Caco-2 (cell line): ENCODE results near the gene THY1. TPM values are rescaled to one million over a fixed set of nuclear protein-coding genes. Genes with fewer than 3 reads are reported as not detected.

Experiments used
- BruUV-seq: library from RNA; stranded (reverse); fragments of 400-500 nt; replicated peaks from 2 replicates; lab custom pipeline; 2021; lab: Mats Ljungman, UMichigan
- CTCF ChIA-PET: fragments of 300-600 bp; sonication (Branson Sonifier 250); formaldehyde crosslinking; loops from one replicate; lab custom pipeline; 2022; ENCODE audit warnings: antibody characterized with exemption; lab: Charles Lee
- POLR2A ChIA-PET: fragments of 300-600 bp; sonication (Branson Sonifier 250); formaldehyde crosslinking; loops from one replicate; lab custom pipeline; 2022; ENCODE audit warnings: antibody characterized with exemption; lab: Charles Lee
- DNase-seq, 2 experiments: peaks; one replicate each; pipeline versions ENCODE4 v3.0.0 to v3.0.0-alpha.2; 2020 to 2022
- H3K27me3 ChIP-seq: replicated peaks from 2 replicates; pipeline ENCODE4 v1.6.0; 2011; ENCODE audit warnings: low read length; ENCODE audit not compliant: control insufficient read depth, insufficient read depth
- H3K36me3 ChIP-seq: 2 replicates; pipeline ENCODE4 v1.5.1; 2011; ENCODE audit warnings: low read length; ENCODE audit not compliant: control insufficient read depth, insufficient read depth
- H3K4me1 ChIP-seq: fragments of 250-450 bp; sonication (Bioruptor Pico); 2 replicates; pipeline ENCODE4 v1.5.1; 2020; ENCODE audit warnings: mild to moderate bottlenecking
- H3K4me3 ChIP-seq: 2 replicates; pipeline ENCODE4 v1.5.1; 2011; ENCODE audit warnings: low read depth, mild to moderate bottlenecking, control low read depth, low read length
- H3K9me3 ChIP-seq: fragments of 250-450 bp; sonication (Bioruptor Pico); 2 replicates; pipeline ENCODE4 v1.5.1; 2020; ENCODE audit warnings: mild to moderate bottlenecking, moderate library complexity
- H3K27ac Mint-ChIP-seq: one replicate; pipeline ENCODE4 v1.8.0; 2022; ENCODE audit warnings: mixed read lengths; ENCODE audit not compliant: unreplicated experiment
- H3K27me3 Mint-ChIP-seq: one replicate; pipeline ENCODE4 v1.8.0; 2022; ENCODE audit warnings: mixed read lengths; ENCODE audit not compliant: insufficient read depth, unreplicated experiment
- H3K36me3 Mint-ChIP-seq: one replicate; pipeline ENCODE4 v1.8.0; 2022; ENCODE audit warnings: mild to moderate bottlenecking, mixed read lengths; ENCODE audit not compliant: insufficient read depth, unreplicated experiment
- H3K4me1 Mint-ChIP-seq: one replicate; pipeline ENCODE4 v1.8.0; 2022; ENCODE audit warnings: low read depth, mixed read lengths; ENCODE audit not compliant: unreplicated experiment
- H3K4me3 Mint-ChIP-seq: one replicate; pipeline ENCODE4 v1.8.0; 2022; ENCODE audit warnings: mild to moderate bottlenecking, moderate library complexity, mixed read lengths; ENCODE audit not compliant: unreplicated experiment
- H3K9me3 Mint-ChIP-seq: one replicate; pipeline ENCODE4 v1.8.0; 2022; ENCODE audit warnings: mixed read lengths; ENCODE audit not compliant: unreplicated experiment
- intact Hi-C: fragments of 100-400 bp; cut with micrococcal nuclease; formaldehyde crosslinking; loops from one replicate; pipeline ENCODE4 v1.10.0; 2022; ENCODE audit not compliant: unreplicated experiment
- total RNA-seq: library from RNA; stranded (reverse); gene quantifications from 2 replicates; pipeline ENCODE4 v1.2.3, GENCODE V29; 2022
- TF ChIP-seq, protein P1 (sequence below), 2 experiments: fragments of 200-600 bp in 1 of 2; IDR thresholded peaks; 1 replicate in 1 of 2; 2 replicates in 1 of 2; pipeline versions ENCODE4 v1.5.1 to v1.8.0; 2011 to 2022; ENCODE audit warnings: antibody characterized with exemption in 1 of 2, control low read depth in 1 of 2, inconsistent platforms in 1 of 2, low read depth in 1 of 2, low read length in 1 of 2, mild to moderate bottlenecking in 1 of 2, moderate library complexity in 1 of 2; ENCODE audit not compliant: insufficient read depth in 1 of 2, severe bottlenecking in 1 of 2, unreplicated experiment in 1 of 2

The THY1 gene
- total RNA-seq, 1 experiment from 2014 or later = not detected

GRCh38 chr11:119450590-119451326 is 27.8 kb upstream of the THY1 start:
- TF ChIP-seq, protein P1, sequence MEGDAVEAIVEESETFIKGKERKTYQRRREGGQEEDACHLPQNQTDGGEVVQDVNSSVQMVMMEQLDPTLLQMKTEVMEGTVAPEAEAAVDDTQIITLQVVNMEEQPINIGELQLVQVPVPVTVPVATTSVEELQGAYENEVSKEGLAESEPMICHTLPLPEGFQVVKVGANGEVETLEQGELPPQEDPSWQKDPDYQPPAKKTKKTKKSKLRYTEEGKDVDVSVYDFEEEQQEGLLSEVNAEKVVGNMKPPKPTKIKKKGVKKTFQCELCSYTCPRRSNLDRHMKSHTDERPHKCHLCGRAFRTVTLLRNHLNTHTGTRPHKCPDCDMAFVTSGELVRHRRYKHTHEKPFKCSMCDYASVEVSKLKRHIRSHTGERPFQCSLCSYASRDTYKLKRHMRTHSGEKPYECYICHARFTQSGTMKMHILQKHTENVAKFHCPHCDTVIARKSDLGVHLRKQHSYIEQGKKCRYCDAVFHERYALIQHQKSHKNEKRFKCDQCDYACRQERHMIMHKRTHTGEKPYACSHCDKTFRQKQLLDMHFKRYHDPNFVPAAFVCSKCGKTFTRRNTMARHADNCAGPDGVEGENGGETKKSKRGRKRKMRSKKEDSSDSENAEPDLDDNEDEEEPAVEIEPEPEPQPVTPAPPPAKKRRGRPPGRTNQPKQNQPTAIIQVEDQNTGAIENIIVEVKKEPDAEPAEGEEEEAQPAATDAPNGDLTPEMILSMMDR (IDR thresholded peaks at IDR 0.05; ENCODE audit: insufficient read depth in 1 of 2, low read depth in 1 of 2, low read length in 1 of 2, severe bottlenecking in 1 of 2, unreplicated experiment in 1 of 2) = no peak
- H3K9me3 Mint-ChIP-seq = no peaks in the 10 kb centered on the region
- no peaks in the 10 kb centered on the region for H3K36me3 Mint-ChIP-seq
- intact Hi-C loops = no loop called here
- POLR2A ChIA-PET = no interaction called here
- Histone ChIP-seq H3K9me3 (no peaks in the 10 kb centered on the region), H3K27me3 (no peaks in the 10 kb centered on the region; the same call in none of the 2 replicates), H3K4me1 (no peaks in the 10 kb centered on the region), H3K4me3 (no peak overlapping the region), H3K36me3 (no peaks in the 10 kb centered on the region)
- no TSS peak for BruUV-seq
- DNase-seq = no peak
- CTCF ChIA-PET = no interaction called here
- H3K27ac Mint-ChIP-seq = no peak overlapping the region
- H3K4me1 Mint-ChIP-seq = no peaks in the 10 kb centered on the region
- peaks cover 19% of the 10 kb centered on the region for H3K27me3 Mint-ChIP-seq
- H3K4me3 Mint-ChIP-seq = no peak overlapping the region

- POLR2A ChIA-PET = no interaction called here
- Mint-ChIP-seq H3K27me3 (peaks cover 15% of the 10 kb centered on the region), H3K4me1 (no peaks in the 10 kb centered on the region), H3K4me3 (no peak overlapping the region), H3K9me3 (no peaks in the 10 kb centered on the region), H3K36me3 (no peaks in the 10 kb centered on the region), H3K27ac (no peak overlapping the region)
- Histone ChIP-seq H3K4me3 (no peak overlapping the region), H3K4me1 (no peaks in the 10 kb centered on the region), H3K9me3 (no peaks in the 10 kb centered on the region), H3K36me3 (no peaks in the 10 kb centered on the region), H3K27me3 (no peaks in the 10 kb centered on the region; the same call in none of the 2 replicates)
- intact Hi-C loops = loop anchor here (5.0 kb wide), 1 partner anchor 1652 kb away; the partner anchor contains the start of gene DSCAML1
- BruUV-seq = no TSS peak
- CTCF ChIA-PET = no interaction called here
- DNase-seq = no peak
- TF ChIP-seq, protein P1 (IDR thresholded peaks at IDR 0.05; ENCODE audit: insufficient read depth in 1 of 2, low read depth in 1 of 2, low read length in 1 of 2, severe bottlenecking in 1 of 2, unreplicated experiment in 1 of 2) = no peak
These were observed 26.5 kb upstream of the THY1 start for GRCh38 chr11:119449498-119449897.

GRCh38 chr11:119448380-119448779 is 25.4 kb upstream of the THY1 start:
- CTCF ChIA-PET = interaction anchor here (0.9 kb wide), 1 partner anchor 177 kb away, joined by 3 read pairs; no protein-coding TSS in a partner anchor
- Histone ChIP-seq H3K4me3 (no peak overlapping the region), H3K9me3 (no peaks in the 10 kb centered on the region), H3K36me3 (no peaks in the 10 kb centered on the region), H3K4me1 (no peaks in the 10 kb centered on the region), H3K27me3 (no peaks in the 10 kb centered on the region; the same call in 1 of the 2 replicates)
- H3K27ac Mint-ChIP-seq = no peak overlapping the region
- TF ChIP-seq, protein P1 (IDR thresholded peaks at IDR 0.05; ENCODE audit: insufficient read depth in 1 of 2, low read depth in 1 of 2, low read length in 1 of 2, severe bottlenecking in 1 of 2, unreplicated experiment in 1 of 2) = no peak
- H3K4me3 Mint-ChIP-seq = no peak overlapping the region
- POLR2A ChIA-PET = no interaction called here
- no peak for DNase-seq
- no peaks in the 10 kb centered on the region for H3K36me3 Mint-ChIP-seq
- no peaks in the 10 kb centered on the region for H3K4me1 Mint-ChIP-seq
- intact Hi-C loops = loop anchor here (5.0 kb wide), 1 partner anchor 1651 kb away; the partner anchor contains the start of gene DSCAML1
- no peaks in the 10 kb centered on the region for H3K9me3 Mint-ChIP-seq
- H3K27me3 Mint-ChIP-seq = peaks cover 10% of the 10 kb centered on the region
- BruUV-seq = no TSS peak
